Measurements from ENCODE around the gene TEKT3. TPM values are rescaled to one million over a fixed set of nuclear protein-coding genes. Genes with fewer than 3 reads are reported as not detected.

The TEKT3 gene
- total RNA-seq, 1 donor from 2014 or later, result 2.8 TPM

DNA sequence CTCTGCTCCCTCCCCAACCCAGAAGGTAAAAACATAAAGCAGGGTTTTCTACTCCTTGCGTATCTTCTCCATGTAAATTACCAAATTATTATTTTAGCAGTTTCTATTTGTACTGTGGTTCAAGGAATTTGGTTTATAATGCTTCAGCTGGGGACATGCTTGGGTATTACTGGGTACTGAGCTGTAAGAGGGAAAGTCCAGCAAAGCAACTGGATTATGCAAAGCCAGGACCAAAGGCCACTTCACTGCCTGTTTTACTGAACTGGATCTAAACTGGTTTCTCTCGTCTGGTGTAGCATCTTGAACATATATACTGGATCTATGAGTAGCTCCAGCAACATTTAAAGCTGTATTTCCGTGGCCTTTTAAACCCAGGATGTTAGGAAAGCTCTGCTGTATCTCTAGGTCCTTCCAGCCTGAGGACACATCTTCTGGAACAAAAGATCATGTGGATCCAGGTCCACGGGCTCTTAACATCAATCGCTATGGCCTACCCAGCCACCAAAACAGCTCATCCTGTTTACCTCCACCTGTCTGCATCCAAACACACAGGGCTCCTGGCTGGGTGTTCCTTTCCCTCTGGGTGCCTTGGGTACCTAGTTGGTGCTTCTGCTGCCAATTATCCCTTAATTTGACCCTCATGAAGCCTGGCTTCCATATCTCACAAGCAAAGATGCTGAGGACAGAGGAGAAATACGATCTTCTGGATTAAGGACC lies 83.4 kb downstream of the TEKT3 start:
- Mint-ChIP-seq H3K27ac (no peak overlapping the region), H3K36me3 (ENCODE audit: insufficient read depth) (no peaks in the 10 kb centered on the region), H3K4me3 (ENCODE audit: low read depth) (no peak overlapping the region), H3K27me3 (peaks cover 74% of the 10 kb centered on the region), H3K9me3 (ENCODE audit: low read depth) (no peaks in the 10 kb centered on the region), H3K4me1 (ENCODE audit: low read depth) (peaks cover 4% of the 10 kb centered on the region)
- TF ChIP-seq, protein P1, sequence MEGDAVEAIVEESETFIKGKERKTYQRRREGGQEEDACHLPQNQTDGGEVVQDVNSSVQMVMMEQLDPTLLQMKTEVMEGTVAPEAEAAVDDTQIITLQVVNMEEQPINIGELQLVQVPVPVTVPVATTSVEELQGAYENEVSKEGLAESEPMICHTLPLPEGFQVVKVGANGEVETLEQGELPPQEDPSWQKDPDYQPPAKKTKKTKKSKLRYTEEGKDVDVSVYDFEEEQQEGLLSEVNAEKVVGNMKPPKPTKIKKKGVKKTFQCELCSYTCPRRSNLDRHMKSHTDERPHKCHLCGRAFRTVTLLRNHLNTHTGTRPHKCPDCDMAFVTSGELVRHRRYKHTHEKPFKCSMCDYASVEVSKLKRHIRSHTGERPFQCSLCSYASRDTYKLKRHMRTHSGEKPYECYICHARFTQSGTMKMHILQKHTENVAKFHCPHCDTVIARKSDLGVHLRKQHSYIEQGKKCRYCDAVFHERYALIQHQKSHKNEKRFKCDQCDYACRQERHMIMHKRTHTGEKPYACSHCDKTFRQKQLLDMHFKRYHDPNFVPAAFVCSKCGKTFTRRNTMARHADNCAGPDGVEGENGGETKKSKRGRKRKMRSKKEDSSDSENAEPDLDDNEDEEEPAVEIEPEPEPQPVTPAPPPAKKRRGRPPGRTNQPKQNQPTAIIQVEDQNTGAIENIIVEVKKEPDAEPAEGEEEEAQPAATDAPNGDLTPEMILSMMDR (IDR thresholded peaks at IDR 0.05; ENCODE audit: unreplicated experiment), result no peak
- no peak for DNase-seq (ENCODE audit: low spot score, unreplicated experiment)

- Mint-ChIP-seq H3K4me3 (ENCODE audit: low read depth) (no peak overlapping the region), H3K4me1 (ENCODE audit: low read depth) (peaks cover 2% of the 10 kb centered on the region), H3K9me3 (ENCODE audit: low read depth) (no peaks in the 10 kb centered on the region), H3K36me3 (ENCODE audit: insufficient read depth) (no peaks in the 10 kb centered on the region), H3K27me3 (peaks cover 68% of the 10 kb centered on the region), H3K27ac (no peak overlapping the region)
- peak; percentile 47 for DNase-seq (ENCODE audit: low spot score, unreplicated experiment)
- TF ChIP-seq, protein P1 (IDR thresholded peaks at IDR 0.05; ENCODE audit: unreplicated experiment), result peak; percentile 88
These were observed 84.1 kb downstream of the TEKT3 start for GRCh38 chr17:15257258-15257788.

DNA sequence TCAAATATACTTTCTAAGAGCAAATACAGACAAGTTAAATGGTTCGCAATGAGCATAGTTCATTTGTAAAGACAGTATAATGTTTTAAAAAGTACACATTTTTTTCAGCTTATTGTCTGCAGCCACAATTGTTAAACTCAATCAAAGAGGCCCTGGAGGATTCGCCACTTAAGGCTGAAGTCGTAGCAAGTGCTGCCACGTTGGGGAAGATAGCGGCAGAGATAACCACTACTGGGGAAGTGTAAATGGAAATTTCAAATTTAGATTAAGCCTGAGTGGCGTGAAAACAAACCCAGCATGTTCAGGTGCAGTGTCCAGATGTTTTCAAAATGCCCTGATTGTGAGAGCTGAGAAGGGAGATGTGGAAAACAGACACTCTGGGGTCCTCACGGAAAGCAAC lies 84.7 kb downstream of the TEKT3 start:
- no peaks in the 10 kb centered on the region for H3K36me3 Mint-ChIP-seq (ENCODE audit: insufficient read depth)
- DNase-seq (ENCODE audit: low spot score, unreplicated experiment), result no peak
- H3K9me3 Mint-ChIP-seq (ENCODE audit: low read depth), result no peaks in the 10 kb centered on the region
- H3K4me1 Mint-ChIP-seq (ENCODE audit: low read depth), result no peaks in the 10 kb centered on the region
- peaks cover 61% of the 10 kb centered on the region for H3K27me3 Mint-ChIP-seq
- no peak overlapping the region for H3K4me3 Mint-ChIP-seq (ENCODE audit: low read depth)
- H3K27ac Mint-ChIP-seq, result no peak overlapping the region
- TF ChIP-seq, protein P1 (IDR thresholded peaks at IDR 0.05; ENCODE audit: unreplicated experiment), result no peak

GRCh38 chr17:15255713-15256454 lies 85.5 kb downstream of the TEKT3 start:
- H3K27me3 Mint-ChIP-seq, result peaks cover 53% of the 10 kb centered on the region
- TF ChIP-seq, protein P1 (IDR thresholded peaks at IDR 0.05; ENCODE audit: unreplicated experiment), result no peak
- DNase-seq (ENCODE audit: low spot score, unreplicated experiment), result no peak
- H3K4me3 Mint-ChIP-seq (ENCODE audit: low read depth), result no peak overlapping the region
- H3K36me3 Mint-ChIP-seq (ENCODE audit: insufficient read depth), result no peaks in the 10 kb centered on the region
- H3K27ac Mint-ChIP-seq, result peak overlapping the region; percentile 26
- no peaks in the 10 kb centered on the region for H3K4me1 Mint-ChIP-seq (ENCODE audit: low read depth)
- H3K9me3 Mint-ChIP-seq (ENCODE audit: low read depth), result no peaks in the 10 kb centered on the region

Other genes starting within 250 kb of the TEKT3 start
- gene PMP22, start 76.3 kb downstream of the TEKT3 start, total RNA-seq, result 0.93 and 1.2 TPM in 2 replicates
- gene CDRT4, start 126.0 kb upstream of the TEKT3 start, total RNA-seq, result 17.6 and 27.0 TPM in 2 replicates
- gene TVP23C, start 221.9 kb upstream of the TEKT3 start, total RNA-seq, result 36.4 and 41.7 TPM in 2 replicates